ENCODE data around the gene STEAP2.
"Not testable (repeated sequence)": the region's sequence is repeated elsewhere in the genome, so short reads cannot be mapped to it uniquely, and the experiment has no call there.

Gene STEAP2

DNA sequence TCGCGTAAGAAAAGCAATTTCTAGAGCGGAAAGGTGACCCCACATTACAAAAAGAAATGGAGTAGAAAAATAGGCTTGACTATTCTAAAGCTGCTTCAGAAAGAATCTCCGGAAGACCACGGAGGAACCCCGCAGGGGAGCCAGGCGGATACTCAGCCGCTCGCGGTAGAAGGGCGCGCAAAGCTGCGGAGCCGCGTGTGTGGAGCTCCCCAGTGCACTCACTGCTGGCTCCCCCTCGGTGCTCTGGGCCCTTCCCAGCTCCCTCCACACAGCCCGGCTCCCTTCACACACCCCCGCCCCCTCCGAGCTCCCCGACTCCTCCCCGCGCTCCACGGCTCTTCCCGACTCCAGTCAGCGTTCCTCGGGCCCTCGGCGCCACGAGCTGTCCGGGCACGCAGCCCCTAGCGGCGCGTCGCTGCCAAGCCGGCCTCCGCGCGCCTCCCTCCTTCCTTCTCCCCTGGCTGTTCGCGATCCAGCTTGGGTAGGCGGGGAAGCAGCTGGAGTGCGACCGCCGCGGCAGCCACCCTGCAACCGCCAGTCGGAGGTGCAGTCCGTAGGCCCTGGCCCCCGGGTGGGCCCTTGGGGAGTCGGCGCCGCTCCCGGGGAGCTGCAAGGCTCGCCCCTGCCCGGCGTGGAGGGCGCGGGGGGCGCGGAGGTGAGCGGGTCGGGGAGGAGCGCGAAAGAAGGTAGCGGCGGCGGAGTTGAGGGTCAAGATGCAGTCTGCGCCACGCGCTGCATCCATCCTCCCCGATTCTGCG, at the start of gene STEAP2:
Gene STEAP2 (plus strand): TSS at position 350 of the 758 bp plus-strand sequence. CDS start 13,343 bp downstream, outside the sequence.
- peak; percentile 99 for DNase-seq (ENCODE audit: low spot score)

DNA sequence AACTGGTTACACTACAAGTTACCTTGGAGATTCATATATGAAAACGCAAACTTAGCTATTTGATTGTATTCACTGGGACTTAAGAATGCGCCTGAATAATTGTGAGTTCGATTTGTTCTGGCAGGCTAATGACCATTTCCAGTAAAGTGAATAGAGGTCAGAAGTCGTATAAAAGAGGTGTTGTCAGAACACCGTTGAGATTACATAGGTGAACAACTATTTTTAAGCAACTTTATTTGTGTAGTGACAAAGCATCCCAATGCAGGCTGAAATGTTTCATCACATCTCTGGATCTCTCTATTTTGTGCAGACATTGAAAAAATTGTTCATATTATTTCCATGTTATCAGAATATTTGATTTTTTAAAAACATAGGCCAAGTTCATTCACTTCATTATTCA, 48.0 kb upstream of the STEAP2 start:
- no peak for DNase-seq (ENCODE audit: low spot score)

DNA sequence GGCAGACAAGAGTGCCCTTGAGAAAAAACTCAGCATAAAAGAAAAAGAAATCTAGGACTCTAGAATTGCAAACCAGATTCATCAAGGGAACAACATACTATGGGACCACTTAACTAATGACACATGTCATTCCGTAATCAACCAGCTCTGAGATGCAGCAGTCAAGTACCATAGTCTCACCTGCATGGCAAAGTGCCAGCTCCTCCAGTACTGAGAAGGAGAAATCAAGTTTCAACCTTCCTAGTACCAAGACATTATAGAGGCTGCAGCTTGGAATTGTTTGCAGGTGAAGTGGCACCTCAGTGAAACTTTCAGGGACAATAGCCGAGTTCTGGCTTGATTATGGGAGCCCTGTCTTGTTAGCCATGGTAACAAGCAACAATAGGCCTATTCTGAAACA, 45.8 kb upstream of the STEAP2 start:
- no peak for DNase-seq (ENCODE audit: low spot score)

DNA sequence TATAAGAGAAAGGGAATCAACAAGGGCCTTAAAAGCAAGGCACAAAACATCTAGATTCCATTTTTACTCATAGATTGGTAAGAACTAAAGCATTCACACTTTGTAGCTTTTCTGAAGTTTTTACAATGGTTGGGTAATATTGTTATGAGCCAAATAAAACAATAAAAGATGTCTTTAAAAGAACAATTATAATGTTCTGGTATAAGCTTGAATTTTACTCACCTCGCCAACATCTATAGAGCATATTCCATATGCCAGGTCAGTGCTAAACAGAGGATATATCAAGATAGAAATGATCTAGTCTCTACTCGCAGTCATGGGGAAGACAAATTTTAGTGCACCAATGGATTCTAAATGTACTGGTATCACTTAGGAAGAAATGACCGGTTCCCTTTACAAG, 45.4 kb upstream of the STEAP2 start:
- DNase-seq (ENCODE audit: low spot score) = no peak

DNA sequence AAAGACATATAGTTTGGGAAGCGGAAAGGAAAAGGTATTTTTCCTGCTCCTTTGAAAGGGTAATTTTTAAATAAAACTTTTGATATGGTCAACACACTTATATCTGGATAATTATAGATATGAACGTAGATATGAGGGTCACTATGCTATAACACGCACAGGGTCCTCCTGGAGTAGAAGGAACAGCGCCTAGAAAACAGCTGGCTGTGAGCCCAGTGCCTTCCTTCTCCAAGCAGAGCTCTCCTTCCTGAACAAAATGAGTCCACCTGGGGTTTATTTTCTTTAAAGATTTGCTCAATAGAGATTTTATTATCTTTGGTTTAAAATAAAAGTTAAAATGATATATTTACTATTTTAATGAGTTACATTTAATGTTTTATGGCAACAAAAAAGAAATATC, 44.2 kb upstream of the STEAP2 start:
- no peak for DNase-seq (ENCODE audit: low spot score)

DNA sequence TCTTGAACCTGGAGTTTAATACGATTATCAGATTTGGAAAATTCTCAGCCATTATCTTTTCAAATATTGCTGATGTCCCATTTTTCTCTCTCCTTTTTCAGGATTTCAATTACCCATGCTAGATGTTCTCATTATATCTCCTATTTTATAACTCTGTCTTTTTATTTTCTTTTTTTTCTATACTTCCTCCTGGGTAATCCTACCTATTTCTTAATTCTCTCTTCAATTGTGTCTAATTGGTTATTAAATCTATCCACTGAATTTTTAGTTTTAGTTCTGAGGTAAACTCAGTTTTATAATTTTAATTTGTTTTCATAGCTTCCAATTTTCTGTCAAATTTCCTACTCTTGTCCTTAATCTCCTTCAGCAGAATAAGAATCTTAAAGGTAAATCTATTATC, 41.6 kb upstream of the STEAP2 start:
- DNase-seq (ENCODE audit: low spot score) = no peak

DNA sequence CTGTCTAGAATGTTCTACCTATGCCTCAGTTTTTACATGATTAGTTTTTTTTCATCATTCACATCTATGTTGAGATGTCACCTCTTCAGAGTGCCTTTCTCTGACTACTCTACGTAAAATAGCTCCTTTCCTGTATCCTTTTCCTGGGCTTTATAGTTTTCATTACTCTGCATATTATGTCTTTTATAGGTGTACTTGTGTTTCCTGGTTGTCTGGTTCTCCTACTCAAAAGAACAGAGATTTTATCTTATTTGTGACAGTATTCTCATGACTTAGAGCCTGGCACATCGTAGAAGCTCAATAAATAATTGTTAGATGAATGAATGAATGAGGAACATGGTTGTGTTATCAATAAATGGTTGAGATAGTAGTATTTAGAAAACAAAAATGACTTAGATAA, 39.4 kb upstream of the STEAP2 start:
- DNase-seq (ENCODE audit: low spot score) = no peak

DNA sequence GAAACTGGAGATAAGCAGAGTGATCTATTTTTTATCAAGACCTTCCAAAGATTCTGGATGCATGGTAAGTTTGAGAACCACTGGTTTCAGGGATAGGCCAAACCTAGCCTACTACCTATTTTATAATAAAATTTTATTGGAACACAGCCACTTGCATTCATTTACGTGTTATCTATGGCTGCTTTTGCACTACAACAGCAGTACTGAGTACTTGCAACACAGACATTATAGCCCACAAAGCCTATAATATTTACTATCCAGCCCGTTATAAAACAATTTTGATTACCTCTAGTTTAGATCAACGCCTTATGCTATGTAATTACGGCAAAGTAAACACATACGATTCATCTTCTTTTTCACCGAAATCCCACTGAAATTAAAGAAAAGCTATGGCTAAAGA, 38.9 kb upstream of the STEAP2 start:
- no peak for DNase-seq (ENCODE audit: low spot score)

DNA sequence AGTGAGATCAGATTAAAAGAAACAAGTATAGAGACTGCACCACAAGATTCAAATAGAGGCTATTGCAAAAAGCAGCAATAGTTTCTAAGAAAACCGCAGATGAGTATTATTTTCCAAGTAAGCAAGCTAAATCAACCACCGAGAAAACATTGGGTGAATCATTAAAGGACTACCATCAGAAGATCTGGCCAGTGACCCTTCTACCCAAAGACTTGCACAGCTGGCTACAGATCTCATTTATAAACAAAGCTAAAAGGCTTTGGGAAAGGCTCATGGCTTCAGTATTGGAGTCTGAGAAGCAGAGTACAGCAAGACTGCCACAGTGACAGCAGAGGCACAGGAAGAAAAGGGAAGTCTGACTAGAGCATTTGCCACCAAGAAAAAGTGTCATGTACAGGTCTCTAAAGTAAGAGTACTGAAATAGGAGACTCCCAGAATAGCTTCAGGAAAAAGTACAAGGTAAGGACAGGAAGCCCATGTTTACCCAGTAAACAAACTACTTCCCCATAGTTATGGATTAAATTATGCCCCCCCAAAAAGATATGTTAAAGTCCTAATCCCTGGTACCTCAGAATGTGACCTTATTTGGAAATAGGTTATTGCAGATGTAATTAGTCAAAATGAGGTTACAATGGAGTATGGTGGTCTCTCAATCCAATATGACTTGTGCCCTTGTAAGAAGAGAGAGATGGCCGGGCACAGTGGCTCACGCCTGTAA, 38.3 kb upstream of the STEAP2 start:
- no peak for DNase-seq (ENCODE audit: low spot score)

DNA sequence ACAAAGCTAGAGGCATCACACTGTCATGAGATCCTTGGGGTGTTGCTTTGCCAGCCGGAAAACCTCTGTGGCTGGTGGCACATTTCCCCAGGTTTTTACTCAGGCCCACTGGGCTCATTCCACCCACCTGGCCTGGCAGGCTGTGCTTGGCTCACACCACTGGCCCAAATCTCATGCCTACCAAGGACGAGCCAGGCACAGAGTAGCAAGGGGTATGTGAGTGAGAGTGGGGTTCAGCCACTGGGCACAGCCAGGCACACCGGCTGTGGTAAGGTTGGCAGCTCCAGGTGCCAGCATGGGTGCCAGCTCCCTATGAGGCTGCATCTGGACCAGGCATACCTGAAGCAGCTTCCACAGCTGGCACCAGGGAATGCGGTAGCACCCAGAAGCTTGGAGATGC, 35.9 kb upstream of the STEAP2 start:
- DNase-seq (ENCODE audit: low spot score) = no peak

DNA sequence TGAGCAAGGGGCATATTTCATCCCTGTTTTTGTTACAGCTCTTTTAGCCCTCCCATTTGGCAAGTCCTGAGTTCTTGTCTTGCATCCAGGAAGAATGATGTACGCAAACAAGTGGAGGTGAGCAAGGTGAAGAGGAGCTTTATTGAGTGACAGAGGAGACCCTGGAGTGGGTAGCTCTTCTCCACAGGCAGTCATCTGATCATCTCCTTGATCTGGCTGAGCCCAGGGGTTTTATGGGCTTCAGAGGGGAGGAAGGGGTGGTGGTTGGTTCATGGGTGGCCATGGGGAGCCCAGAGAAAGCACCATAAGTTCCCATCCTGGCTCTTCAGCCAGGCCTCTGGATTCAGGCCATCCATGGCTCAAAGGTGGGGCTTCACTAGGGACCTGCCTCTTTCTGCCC, 35.3 kb upstream of the STEAP2 start:
- DNase-seq (ENCODE audit: low spot score) = no peak

DNA sequence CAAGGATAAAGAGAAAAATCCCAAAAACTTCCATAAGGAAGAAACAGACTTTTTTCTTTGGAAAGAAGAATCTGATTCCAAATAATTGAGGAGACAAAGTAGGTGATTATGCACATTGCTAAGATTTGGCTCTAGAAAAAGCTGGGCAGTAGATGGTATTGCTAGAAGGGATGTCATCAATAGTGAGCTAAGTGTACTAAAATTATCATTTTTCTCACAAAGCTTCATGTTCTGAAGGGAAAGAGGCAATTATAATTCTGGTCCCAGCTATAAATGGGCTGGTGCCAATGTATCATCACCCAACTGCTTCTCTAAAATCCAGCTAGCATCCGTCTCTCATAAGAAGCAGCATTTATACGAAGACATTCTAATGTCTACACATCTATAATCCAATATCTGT, 33.4 kb upstream of the STEAP2 start:
- DNase-seq (ENCODE audit: low spot score) = no peak

DNA sequence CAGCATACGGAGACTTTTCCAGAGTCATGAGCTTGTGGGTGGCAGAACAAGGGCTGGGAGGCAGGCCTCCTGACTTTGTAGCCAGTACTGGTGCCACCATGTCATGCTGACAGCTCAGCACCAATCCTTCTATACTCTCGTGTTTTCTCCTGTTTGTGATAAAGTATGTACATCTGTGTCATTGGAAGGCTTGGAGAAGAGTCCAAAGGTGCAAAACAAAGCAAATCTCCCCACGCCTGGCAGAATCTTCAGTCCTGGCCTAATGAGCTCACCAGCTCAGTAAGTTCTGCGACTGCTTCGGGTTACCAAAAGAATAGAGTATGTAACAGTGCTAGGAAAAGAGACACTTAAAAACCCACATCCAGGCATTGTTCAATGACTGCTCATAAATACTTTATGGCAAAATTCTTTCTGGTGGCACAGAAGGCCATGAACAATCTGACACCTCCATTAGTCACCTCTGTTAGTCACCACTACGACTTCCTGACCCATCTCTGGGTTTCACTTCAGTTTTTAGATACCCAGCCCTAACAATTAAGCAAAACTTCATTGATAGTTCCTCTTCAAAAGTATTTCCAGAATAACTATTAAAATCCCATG, 32.8 kb upstream of the STEAP2 start:
- peak; percentile 100 for DNase-seq (ENCODE audit: low spot score)

DNA sequence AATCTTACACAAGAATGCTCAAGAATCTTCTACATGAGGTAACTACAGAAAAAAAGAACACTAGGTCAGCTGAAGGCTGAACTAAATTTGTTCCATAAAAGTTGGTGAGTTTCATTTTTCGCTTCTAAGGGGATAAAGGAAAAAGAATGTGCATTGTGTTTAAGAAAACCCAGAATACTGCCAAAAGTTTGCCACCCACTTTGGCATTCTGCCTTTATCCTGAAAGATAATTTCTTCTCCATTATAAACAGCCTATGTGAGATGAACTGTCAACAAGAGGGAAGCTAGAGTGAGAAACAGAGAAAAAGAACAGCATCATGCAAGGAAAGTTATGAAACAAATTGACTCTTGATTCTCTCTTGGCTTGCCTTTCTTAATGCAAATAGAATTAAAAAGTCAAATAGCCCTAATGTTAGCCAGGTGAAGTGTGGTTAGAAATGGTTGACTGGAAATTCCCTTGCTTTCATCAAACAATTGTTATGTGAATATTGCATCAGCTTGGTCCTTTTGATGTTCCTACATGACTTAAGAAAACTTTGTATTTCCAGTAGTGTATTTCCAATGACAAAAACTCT, 31.4 kb upstream of the STEAP2 start:
- peak; percentile 99 for DNase-seq (ENCODE audit: low spot score)

DNA sequence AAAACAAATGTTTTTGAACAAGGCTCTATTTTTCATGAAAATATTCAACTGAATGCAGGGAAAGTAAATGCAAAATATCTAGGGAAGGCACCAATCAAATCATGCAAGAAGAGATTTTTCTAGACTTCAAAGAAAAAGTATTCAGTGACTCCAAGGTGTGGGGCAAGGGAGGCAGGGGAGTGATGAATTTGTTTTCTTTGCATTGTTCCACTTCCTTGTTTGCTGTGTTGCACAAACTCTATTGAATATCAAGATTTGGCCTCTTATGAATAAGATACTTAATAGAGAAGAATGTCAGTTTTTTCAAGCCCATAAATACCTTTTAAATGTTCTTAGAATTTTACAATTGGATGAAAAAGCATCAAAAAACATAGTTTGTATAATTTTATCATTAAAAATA, 30.9 kb upstream of the STEAP2 start:
- DNase-seq (ENCODE audit: low spot score) = peak; percentile 78

DNA sequence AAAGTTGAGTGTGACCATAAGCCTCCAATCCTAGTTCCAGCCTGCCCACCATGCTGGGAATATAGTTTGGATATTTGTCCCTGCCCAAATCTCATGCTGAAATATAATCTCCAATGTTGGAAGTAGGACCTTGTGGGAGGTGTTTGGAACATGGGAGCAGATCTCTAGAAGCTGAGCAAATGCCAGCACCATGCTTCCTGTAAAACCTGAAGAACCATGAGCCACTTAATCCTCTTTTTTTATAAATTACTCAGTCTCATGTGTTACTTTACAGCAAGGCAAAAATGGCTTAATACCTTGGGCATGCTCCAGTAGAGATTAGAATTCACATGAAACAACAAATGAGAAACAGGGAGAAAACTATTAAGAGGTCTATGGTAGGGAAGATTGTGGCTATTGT, 30.1 kb upstream of the STEAP2 start:
- no peak for DNase-seq (ENCODE audit: low spot score)

DNA sequence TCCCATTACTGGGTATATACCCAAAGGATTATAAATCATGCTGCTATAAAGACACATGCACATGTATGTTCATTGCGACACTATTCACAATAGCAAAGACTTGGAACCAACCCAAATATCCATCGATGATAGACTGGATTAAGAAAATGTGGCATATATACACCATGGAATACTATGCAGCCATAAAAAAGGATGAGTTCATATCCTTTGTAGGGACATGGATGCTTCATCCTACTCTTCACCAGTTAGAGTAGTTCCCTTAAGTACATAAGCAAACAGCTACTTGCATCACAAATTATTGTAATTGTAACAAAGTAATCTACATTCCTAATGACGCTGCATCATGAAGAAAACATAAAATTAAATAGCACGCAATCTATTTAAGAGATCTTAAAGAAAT, 25.2 kb upstream of the STEAP2 start:
- not testable (repeated sequence) for DNase-seq (ENCODE audit: low spot score)

DNA sequence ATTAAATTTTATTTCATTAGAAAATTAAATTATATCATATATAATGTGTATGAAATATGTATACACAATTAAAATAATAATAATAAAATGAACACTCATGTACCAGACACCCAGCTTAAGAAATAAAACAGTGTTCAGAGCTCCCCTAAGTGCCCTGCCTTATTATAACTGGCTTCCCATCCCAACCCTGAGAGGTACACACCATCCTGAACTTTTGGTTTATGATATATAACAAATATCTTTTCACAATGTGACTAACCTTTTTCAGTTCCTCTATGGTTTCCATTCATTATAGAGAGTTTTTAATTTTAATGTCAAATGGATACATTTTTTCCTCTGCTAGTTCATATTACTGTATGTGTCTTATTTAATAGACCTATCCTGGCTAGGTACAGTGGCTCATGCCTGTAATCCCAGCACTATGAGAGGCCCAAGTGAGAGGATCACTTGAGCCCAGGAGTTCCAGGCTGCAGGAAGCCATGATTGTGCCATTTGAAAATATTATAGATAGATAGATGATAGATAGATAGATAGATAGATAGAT, 24.0 kb upstream of the STEAP2 start:
- DNase-seq (ENCODE audit: low spot score) = no peak

DNA sequence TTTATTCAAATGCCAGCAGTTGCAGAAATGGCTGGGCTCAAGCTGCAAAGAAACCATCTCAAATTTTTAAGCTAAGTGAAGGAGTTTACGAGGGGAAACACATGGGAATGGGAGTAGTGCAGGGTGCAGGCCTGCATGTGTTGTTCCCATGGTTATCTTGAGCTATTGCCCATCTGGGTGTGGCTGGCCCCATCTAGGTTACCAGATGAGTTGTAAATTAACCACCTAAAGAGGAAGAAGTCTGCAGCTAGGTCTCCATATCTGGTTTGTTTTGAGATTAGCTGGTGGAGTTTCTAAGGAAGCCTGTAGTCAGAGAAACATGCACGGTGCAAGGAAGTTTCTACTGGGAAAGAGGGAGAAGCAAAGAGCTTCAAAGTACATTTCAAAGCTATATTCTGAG, 23.3 kb upstream of the STEAP2 start:
- peak; percentile 64 for DNase-seq (ENCODE audit: low spot score)

DNA sequence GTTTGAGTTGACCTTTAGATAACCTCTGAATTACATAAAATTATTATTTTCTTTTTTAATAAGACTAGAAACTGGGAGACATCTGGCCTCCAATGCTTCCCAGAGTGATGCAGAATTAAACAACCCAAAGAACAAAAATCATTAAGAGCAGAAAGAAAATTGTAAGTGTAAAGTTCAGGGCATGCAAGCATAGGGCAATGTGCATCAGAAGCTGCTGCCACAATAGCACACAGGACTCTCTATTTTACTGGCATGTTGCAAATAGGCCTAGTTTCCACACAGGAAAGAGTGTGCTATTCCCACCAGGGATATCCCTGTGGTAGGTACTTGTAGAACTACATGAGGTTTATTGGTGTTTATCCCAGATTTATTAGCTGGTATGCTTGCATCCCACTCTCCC, 20.5 kb upstream of the STEAP2 start:
- DNase-seq (ENCODE audit: low spot score) = no peak

DNA sequence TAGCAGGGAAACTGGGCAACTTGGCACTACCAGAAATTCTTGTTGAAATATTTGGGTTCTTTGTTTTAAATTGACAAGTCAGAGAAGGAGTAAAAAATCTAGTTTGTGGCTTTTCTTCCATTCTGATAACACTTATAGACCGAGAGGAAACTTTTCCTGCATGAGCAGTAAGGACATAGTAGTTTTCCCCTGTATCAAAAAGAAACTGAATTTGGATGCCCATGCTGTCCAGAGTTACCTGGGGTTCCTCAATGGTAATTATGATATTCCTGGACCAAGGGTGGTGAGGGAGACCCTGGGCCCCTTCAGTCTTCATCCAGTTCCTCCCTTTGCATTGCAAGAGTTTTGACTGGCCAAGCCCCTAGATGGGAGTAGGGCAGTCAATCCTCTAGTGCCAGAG, 19.9 kb upstream of the STEAP2 start:
- DNase-seq (ENCODE audit: low spot score) = no peak

DNA sequence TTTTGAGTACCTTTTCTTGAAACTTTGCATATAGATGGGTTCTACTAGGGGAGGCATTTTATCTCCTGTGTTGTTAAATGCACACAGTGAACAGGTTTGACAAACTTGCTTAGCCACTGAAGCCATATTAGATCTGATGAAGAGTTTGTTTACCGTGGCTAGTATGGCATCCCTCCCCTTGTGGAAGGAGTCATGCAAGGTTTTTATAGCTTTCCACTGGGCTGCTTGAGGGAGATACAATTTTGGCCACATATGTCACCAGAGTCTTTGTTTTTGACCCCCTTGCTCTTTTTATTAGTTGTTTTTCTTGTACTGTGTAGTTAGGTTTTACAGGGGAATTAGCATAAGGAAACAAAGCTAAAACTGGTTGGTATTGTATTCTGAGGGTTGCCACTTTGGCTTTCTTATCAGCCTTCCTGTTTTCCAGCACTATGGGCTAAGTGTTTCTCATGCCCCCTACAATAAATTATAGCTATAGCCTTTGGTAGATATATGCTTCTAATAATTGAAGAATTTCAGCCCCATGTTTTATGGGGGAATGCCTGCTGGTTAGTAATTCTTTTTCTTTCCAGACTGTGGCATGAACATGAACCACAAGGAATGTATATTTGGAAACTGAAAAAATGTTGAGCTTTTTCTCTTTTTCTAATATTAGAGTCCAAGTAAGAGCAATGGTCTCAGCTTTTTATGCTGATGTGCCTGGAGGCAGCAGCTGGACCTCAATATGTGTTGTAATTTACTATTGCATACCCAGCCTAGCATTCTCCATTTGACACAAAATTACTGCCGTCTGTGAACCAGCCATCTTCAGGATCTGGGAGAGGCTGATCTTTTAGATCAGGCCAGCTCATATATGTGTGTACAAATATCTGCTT, 18.4 kb upstream of the STEAP2 start:
- no peak for DNase-seq (ENCODE audit: low spot score)

Measured in SW480 (cell line).